GM18909 (cell line): ENCODE measurements around the gene ADGB.
"Not testable (repeated sequence)": the region's sequence is repeated elsewhere in the genome, so short reads cannot be mapped to it uniquely, and the experiment has no call there.

Experiments used
- ATAC-seq: cut with Tn5 transposase; IDR thresholded peaks from one replicate; pipeline ENCODE4 v1.9.1; 2021; ENCODE audit warnings: mild to moderate bottlenecking; ENCODE audit not compliant: unreplicated experiment, poor library complexity

ADGB gene

GRCh38 chr6:146812811-146813321 is 214.1 kb downstream of the ADGB start:
- not testable (repeated sequence) for ATAC-seq

- no peak for ATAC-seq
Measured at GRCh38 chr6:146813554-146813953, 214.8 kb downstream of the ADGB start.

GRCh38 chr6:146814148-146814750 is 215.5 kb downstream of the ADGB start:
- ATAC-seq, result no peak

- not testable (repeated sequence) for ATAC-seq
Measured at GRCh38 chr6:146815511-146816462, 217.0 kb downstream of the ADGB start.

- ATAC-seq, result no peak
Measured at GRCh38 chr6:146819596-146820320, 221.0 kb downstream of the ADGB start.

- no peak for ATAC-seq
Measured at GRCh38 chr6:146827216-146827928, 228.6 kb downstream of the ADGB start.

GRCh38 chr6:146829792-146830565 is 231.2 kb downstream of the ADGB start:
- no peak for ATAC-seq

GRCh38 chr6:146833157-146833556 is 234.4 kb downstream of the ADGB start:
- no peak for ATAC-seq

GRCh38 chr6:146840216-146840615 is 241.4 kb downstream of the ADGB start:
- no peak for ATAC-seq

- no peak for ATAC-seq
Measured at GRCh38 chr6:146840641-146841040, 241.9 kb downstream of the ADGB start.

GRCh38 chr6:146847426-146847825 is 248.7 kb downstream of the ADGB start:
- ATAC-seq, result no peak

GRCh38 chr6:146850238-146850896 is 251.6 kb downstream of the ADGB start:
- ATAC-seq, result no peak

- ATAC-seq, result no peak
Measured at GRCh38 chr6:146850981-146851380, 252.2 kb downstream of the ADGB start.

GRCh38 chr6:146851837-146852236 is 253.1 kb downstream of the ADGB start:
- no peak for ATAC-seq

GRCh38 chr6:146854521-146855255 is 255.9 kb downstream of the ADGB start:
- ATAC-seq, result not testable (repeated sequence)

GRCh38 chr6:146855889-146856288 is 257.1 kb downstream of the ADGB start:
- ATAC-seq, result no peak

- no peak for ATAC-seq
Measured at GRCh38 chr6:146856296-146856695, 257.5 kb downstream of the ADGB start.
